ENCODE results near the gene MLXIP.

GRCh38 chr12:122054842-122055520, 23.6 kb upstream of the MLXIP start:
- TF ChIP-seq, protein P1, sequence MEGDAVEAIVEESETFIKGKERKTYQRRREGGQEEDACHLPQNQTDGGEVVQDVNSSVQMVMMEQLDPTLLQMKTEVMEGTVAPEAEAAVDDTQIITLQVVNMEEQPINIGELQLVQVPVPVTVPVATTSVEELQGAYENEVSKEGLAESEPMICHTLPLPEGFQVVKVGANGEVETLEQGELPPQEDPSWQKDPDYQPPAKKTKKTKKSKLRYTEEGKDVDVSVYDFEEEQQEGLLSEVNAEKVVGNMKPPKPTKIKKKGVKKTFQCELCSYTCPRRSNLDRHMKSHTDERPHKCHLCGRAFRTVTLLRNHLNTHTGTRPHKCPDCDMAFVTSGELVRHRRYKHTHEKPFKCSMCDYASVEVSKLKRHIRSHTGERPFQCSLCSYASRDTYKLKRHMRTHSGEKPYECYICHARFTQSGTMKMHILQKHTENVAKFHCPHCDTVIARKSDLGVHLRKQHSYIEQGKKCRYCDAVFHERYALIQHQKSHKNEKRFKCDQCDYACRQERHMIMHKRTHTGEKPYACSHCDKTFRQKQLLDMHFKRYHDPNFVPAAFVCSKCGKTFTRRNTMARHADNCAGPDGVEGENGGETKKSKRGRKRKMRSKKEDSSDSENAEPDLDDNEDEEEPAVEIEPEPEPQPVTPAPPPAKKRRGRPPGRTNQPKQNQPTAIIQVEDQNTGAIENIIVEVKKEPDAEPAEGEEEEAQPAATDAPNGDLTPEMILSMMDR (IDR thresholded peaks at IDR 0.05): no peak
- TF ChIP-seq POLR2A (IDR thresholded peaks at IDR 0.05): no peak
